IMR-90 (cell line): ENCODE data around the gene NRG4. TPM values are rescaled to one million over a fixed set of nuclear protein-coding genes. Genes with fewer than 3 reads are reported as not detected.

Source experiments
- ATAC-seq: fragments of 200-7000 bp; cut with Tn5 transposase; 2 replicates; pipeline ENCODE4 v1.9.1; 2020; ENCODE audit warnings: low read depth, mild to moderate bottlenecking, moderate library complexity
- BruUV-seq: library from RNA; stranded (reverse); fragments of 400-500 nt; replicated peaks from 2 replicates; lab custom pipeline; 2021; lab: Mats Ljungman, UMichigan
- CTCF ChIA-PET: fragments of 300-600 bp; formaldehyde crosslinking; extraction: SDS; loops from one replicate; lab custom pipeline; 2021; ENCODE audit warnings: antibody characterized with exemption; lab: Yijun Ruan, JAX
- POLR2A ChIA-PET: fragments of 300-600 bp; sonication (Branson Sonifier 250); formaldehyde crosslinking; loops from one replicate; lab custom pipeline; 2022; ENCODE audit warnings: antibody characterized with exemption; ENCODE audit not compliant: unreplicated experiment; lab: Charles Lee
- DNase-seq: peaks from one replicate; pipeline ENCODE4 v3.0.0; 2013
- H2AFZ ChIP-seq: replicated peaks from 2 replicates; pipeline ENCODE3; 2013; ENCODE audit warnings: low read length, mild to moderate bottlenecking; ENCODE audit not compliant: poor library complexity
- H2AK5ac ChIP-seq: 2 replicates; pipeline ENCODE4 v1.6.1; 2013; ENCODE audit warnings: low read depth, low read length, inconsistent platforms
- H2AK9ac ChIP-seq: replicated peaks from 2 replicates; pipeline ENCODE3; 2013; ENCODE audit warnings: mild to moderate bottlenecking, low read depth, low read length, moderate library complexity; ENCODE audit not compliant: poor library complexity
- H2BK120ac ChIP-seq: 2 replicates; pipeline ENCODE4 v1.6.1; 2013; ENCODE audit warnings: low read depth, low read length, inconsistent platforms
- H2BK15ac ChIP-seq: 3 replicates; pipeline ENCODE4 v1.6.1; 2013; ENCODE audit warnings: low read depth, low read length, inconsistent platforms
- H2BK20ac ChIP-seq: 2 replicates; pipeline ENCODE4 v1.6.1; 2013; ENCODE audit warnings: low read depth, mild to moderate bottlenecking, inconsistent platforms, low read length, moderate library complexity
- H2BK5ac ChIP-seq: 2 replicates; pipeline ENCODE4 v1.6.1; 2013; ENCODE audit warnings: mild to moderate bottlenecking, low read depth, low read length, inconsistent platforms; ENCODE audit not compliant: poor library complexity, severe bottlenecking
- H3K14ac ChIP-seq: replicated peaks from 2 replicates; pipeline ENCODE4 v1.6.1; 2013; ENCODE audit warnings: low read depth, low read length, inconsistent platforms
- H3K18ac ChIP-seq: 2 replicates; pipeline ENCODE4 v1.6.1; 2013; ENCODE audit warnings: low read depth, low read length, control low read depth
- H3K23ac ChIP-seq: 2 replicates; pipeline ENCODE4 v1.6.1; 2013; ENCODE audit warnings: low read depth, low read length, inconsistent platforms
- H3K27ac ChIP-seq: 2 replicates; pipeline ENCODE4 v1.5.1; 2013; ENCODE audit warnings: mild to moderate bottlenecking, control low read depth, low read length; ENCODE audit not compliant: insufficient read depth
- H3K27me3 ChIP-seq: 2 replicates; pipeline ENCODE4 v1.6.1; 2013; ENCODE audit warnings: low read length; ENCODE audit not compliant: control insufficient read depth, insufficient read depth
- H3K36me3 ChIP-seq: 2 replicates; pipeline ENCODE4 v1.6.1; 2013; ENCODE audit warnings: low read length, mixed read lengths; ENCODE audit not compliant: control insufficient read depth, insufficient read depth
- H3K4ac ChIP-seq: 2 replicates; pipeline ENCODE4 v1.6.1; 2013; ENCODE audit warnings: low read depth, low read length, inconsistent platforms
- H3K4me1 ChIP-seq: 2 replicates; pipeline ENCODE4 v1.6.1; 2013; ENCODE audit warnings: low read length, mixed read lengths; ENCODE audit not compliant: control insufficient read depth, insufficient read depth
- H3K4me2 ChIP-seq: 2 replicates; pipeline ENCODE4 v1.6.1; 2013; ENCODE audit warnings: low read depth, mild to moderate bottlenecking, control low read depth, low read length, moderate library complexity
- H3K4me3 ChIP-seq: 2 replicates; pipeline ENCODE4 v1.5.1; 2013; ENCODE audit warnings: low read depth, mild to moderate bottlenecking, control low read depth, low read length, moderate library complexity; ENCODE audit not compliant: insufficient read depth
- H3K56ac ChIP-seq: 2 replicates; pipeline ENCODE4 v1.6.1; 2013; ENCODE audit warnings: low read length, inconsistent platforms; ENCODE audit not compliant: insufficient read depth; ENCODE audit errors: extremely low read depth
- H3K79me1 ChIP-seq, 2 experiments: 2 replicates each; pipeline ENCODE4 v1.6.1; 2013; ENCODE audit warnings: low read length in 2 of 2, inconsistent platforms in 1 of 2, low read depth in 1 of 2
- H3K9ac ChIP-seq: 2 replicates; pipeline ENCODE4 v1.6.1; 2013; ENCODE audit warnings: low read depth, low read length, control low read depth
- H3K9me1 ChIP-seq: 2 replicates; pipeline ENCODE4 v1.6.1; 2013; ENCODE audit warnings: low read length, inconsistent platforms; ENCODE audit not compliant: insufficient read depth
- H3K9me3 ChIP-seq: 2 replicates; pipeline ENCODE4 v1.6.1; 2013; ENCODE audit warnings: low read length; ENCODE audit not compliant: control insufficient read depth, insufficient read depth
- H4K20me1 ChIP-seq: 2 replicates; pipeline ENCODE4 v1.6.1; 2013; ENCODE audit warnings: low read length, inconsistent platforms; ENCODE audit not compliant: insufficient read depth
- H4K5ac ChIP-seq: 2 replicates; pipeline ENCODE4 v1.6.1; 2013; ENCODE audit warnings: mild to moderate bottlenecking, low read depth, low read length, control low read depth
- H4K8ac ChIP-seq, 2 experiments: 2 replicates each; pipeline ENCODE4 v1.6.1; 2013; ENCODE audit warnings: low read depth in 2 of 2, low read length in 2 of 2, control low read depth in 1 of 2, inconsistent platforms in 1 of 2
- H4K91ac ChIP-seq: 2 replicates; pipeline ENCODE4 v1.6.1; 2013; ENCODE audit warnings: low read depth, low read length, inconsistent platforms; ENCODE audit not compliant: insufficient read depth
- WGBS, 2 experiments: methylation state at CpG; one replicate each; pipeline versions ENCODE4 v1.1.5 to v1.1.7; 2013; ENCODE audit warnings: missing lambda C conversion rate in 2 of 2; ENCODE audit not compliant: insufficient read length in 1 of 2; ENCODE audit errors: extremely low coverage in 2 of 2; 5-methylcytosine and 5-hydroxymethylcytosine counted together
- dilution Hi-C: fragments of 300-500 bp; cut with HindIII; formaldehyde crosslinking; loops from one replicate; pipeline ENCODE4 v1.14.3; 2018; ENCODE audit warnings: low sequenced_read_pairs; ENCODE audit not compliant: unreplicated experiment
- in situ Hi-C: fragments of 300-500 bp; cut with MboI; formaldehyde crosslinking; loops from 3 replicates; pipeline ENCODE4 v1.14.3; 2019; ENCODE audit warnings: low sequenced_read_pairs, inconsistent platforms, mixed read lengths
- intact Hi-C: fragments of 100-400 bp; cut with micrococcal nuclease; formaldehyde crosslinking; loops from 2 replicates; pipeline ENCODE4 v1.10.0; 2022
- polyA plus RNA-seq, 3 experiments: library from polyadenylated mRNA; depleted of rRNA; stranded (reverse); fragments of >200 nt; gene quantifications; 2 replicates each; pipeline ENCODE4 v1.2.3, GENCODE V29; 2012; ENCODE audit warnings: low replicate concordance in 1 of 3
- total RNA-seq: library from RNA; depleted of rRNA; stranded (reverse); fragments of >200 nt; gene quantifications from 2 replicates; pipeline ENCODE4 v1.2.3, GENCODE V29; 2012
- TF ChIP-seq, protein P1 (sequence below): fragments of 150-350 bp; IDR thresholded peaks from 2 replicates; pipeline ENCODE4 v1.6.1; 2016; ENCODE audit warnings: low read depth, mild to moderate bottlenecking, low read length, moderate library complexity, borderline replicate concordance
- TF ChIP-seq, protein P2 (sequence below): conservative IDR thresholded peaks from 2 replicates; pipeline ENCODE4 v1.5.1; 2012; ENCODE audit warnings: mild to moderate bottlenecking, low read depth, low read length, improper control_type of control experiment

Gene NRG4
- total and polyA plus RNA-seq, 2 of the 4 experiments (the other 2 are of a cell fraction): not detected

DNA sequence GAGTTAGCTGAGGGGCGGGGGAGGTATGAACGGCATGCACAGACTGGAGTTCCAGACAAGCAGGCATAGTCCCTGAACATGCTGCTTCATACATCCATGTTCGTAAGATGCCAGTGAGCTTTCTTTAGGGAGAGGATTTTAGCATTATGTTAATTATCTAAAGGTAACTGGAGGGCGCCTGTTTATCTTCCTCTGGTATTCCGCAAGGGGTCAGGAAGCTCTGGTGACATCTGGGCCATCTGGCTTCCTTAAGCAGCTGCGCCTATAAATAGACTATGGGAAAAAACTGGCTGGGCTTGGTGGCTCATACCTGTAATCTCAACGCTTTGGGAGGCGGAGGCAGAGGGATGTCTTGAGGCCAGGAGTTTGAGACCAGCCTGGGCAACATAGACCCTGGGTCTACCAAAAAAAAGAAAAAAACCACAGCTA lies 110.1 kb downstream of the NRG4 start:
- dilution Hi-C loops (no loop called here), intact Hi-C loops (no loop called here), in situ Hi-C loops (no loop called here)
- no TSS peak for BruUV-seq
- ATAC-seq: no peak
- DNase-seq: no peak
- Histone ChIP-seq H2BK15ac (no peak overlapping the region), H2AFZ (no peak overlapping the region), H3K27me3 (no peaks in the 10 kb centered on the region), H3K4me2 (no peak overlapping the region), H3K14ac (no peak overlapping the region), H3K23ac (no peak overlapping the region), H2BK20ac (no peak overlapping the region), H3K9me1 (peaks cover 14% of the 10 kb centered on the region), H4K20me1 (peaks cover 3% of the 10 kb centered on the region; the same call in 1 of the 2 replicates), H3K27ac (no peak overlapping the region), H3K18ac (no peak overlapping the region), H3K9me3 (no peaks in the 10 kb centered on the region), H3K36me3 (peaks cover 10% of the 10 kb centered on the region), H4K5ac (no peak overlapping the region), H2BK5ac (no peak overlapping the region), H3K4me3 (no peak overlapping the region), H3K4me1 (peaks cover 4% of the 10 kb centered on the region; the same call in 1 of the 2 replicates), H2AK9ac (no peak overlapping the region), H2BK120ac (no peak overlapping the region), H4K91ac (no peak overlapping the region), H3K79me1 (peaks cover 21 to 40% of the 10 kb centered on the region in 2 experiments), H4K8ac (no peak overlapping the region), H3K4ac (no peak overlapping the region), H2AK5ac (no peak overlapping the region), H3K9ac (no peak overlapping the region), H3K56ac (no peak overlapping the region)
- TF ChIP-seq, protein P1, sequence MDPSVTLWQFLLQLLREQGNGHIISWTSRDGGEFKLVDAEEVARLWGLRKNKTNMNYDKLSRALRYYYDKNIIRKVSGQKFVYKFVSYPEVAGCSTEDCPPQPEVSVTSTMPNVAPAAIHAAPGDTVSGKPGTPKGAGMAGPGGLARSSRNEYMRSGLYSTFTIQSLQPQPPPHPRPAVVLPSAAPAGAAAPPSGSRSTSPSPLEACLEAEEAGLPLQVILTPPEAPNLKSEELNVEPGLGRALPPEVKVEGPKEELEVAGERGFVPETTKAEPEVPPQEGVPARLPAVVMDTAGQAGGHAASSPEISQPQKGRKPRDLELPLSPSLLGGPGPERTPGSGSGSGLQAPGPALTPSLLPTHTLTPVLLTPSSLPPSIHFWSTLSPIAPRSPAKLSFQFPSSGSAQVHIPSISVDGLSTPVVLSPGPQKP: no peak
- TF ChIP-seq, protein P2, sequence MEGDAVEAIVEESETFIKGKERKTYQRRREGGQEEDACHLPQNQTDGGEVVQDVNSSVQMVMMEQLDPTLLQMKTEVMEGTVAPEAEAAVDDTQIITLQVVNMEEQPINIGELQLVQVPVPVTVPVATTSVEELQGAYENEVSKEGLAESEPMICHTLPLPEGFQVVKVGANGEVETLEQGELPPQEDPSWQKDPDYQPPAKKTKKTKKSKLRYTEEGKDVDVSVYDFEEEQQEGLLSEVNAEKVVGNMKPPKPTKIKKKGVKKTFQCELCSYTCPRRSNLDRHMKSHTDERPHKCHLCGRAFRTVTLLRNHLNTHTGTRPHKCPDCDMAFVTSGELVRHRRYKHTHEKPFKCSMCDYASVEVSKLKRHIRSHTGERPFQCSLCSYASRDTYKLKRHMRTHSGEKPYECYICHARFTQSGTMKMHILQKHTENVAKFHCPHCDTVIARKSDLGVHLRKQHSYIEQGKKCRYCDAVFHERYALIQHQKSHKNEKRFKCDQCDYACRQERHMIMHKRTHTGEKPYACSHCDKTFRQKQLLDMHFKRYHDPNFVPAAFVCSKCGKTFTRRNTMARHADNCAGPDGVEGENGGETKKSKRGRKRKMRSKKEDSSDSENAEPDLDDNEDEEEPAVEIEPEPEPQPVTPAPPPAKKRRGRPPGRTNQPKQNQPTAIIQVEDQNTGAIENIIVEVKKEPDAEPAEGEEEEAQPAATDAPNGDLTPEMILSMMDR: no peak
- ChIA-PET CTCF (no interaction called here), POLR2A (no interaction called here)
- 33% methylated on average over 3 of the region's 8 CpGs; no CpG with 5 or more reads in 1 of the 2 experiments for WGBS, 2 experiments
